GM23248 (cell line): ENCODE data around the gene UBXN11.

Experiments used
- EZH2 ChIP-seq: fragments of 200-600 bp; sonication (generic); IDR thresholded peaks from 2 replicates; pipeline ENCODE4 v1.6.1; 2018; ENCODE audit warnings: antibody characterized with exemption, mild to moderate bottlenecking; ENCODE audit not compliant: insufficient read depth, poor library complexity, severe bottlenecking
- EZH2phosphoT487 ChIP-seq: fragments of 200-600 bp; sonication (generic); IDR thresholded peaks from 2 replicates; pipeline ENCODE4 v1.6.1; 2018; ENCODE audit warnings: antibody characterized with exemption, moderate library complexity, mild to moderate bottlenecking, low read depth; ENCODE audit not compliant: insufficient read depth

DNA sequence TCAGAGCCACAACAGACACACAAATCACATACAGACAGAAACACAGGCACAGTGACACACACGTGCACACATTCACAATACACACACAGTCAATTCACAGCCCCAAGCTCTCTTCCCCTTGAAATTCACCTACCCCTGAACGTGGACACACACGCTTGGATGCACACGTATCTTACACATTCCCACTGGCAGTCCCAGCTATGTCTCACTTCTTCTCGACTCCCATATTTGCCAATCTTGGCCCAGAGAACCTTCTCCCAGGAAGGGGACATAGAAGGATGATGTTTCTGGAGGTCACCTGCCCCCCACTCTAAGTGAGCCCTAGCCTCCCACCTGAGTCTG, 45.9 kb upstream of the UBXN11 start:
- TF ChIP-seq EZH2phosphoT487 (no peak), EZH2 (no peak)
